HG03378 (cell line): ENCODE results near the gene PPIA.
"Not testable (repeated sequence)": the region's sequence is repeated elsewhere in the genome, so short reads cannot be mapped to it uniquely, and the experiment has no call there.

Experiments used
- ATAC-seq: cut with Tn5 transposase; IDR thresholded peaks from one replicate; pipeline ENCODE4 v1.9.1; 2021; ENCODE audit warnings: mild to moderate bottlenecking, moderate library complexity; ENCODE audit not compliant: unreplicated experiment

The PPIA gene

GRCh38 chr7:44784364-44784763 lies 12.1 kb upstream of the PPIA start:
- no peak for ATAC-seq

GRCh38 chr7:44785218-44785617 lies 11.3 kb upstream of the PPIA start:
- not testable (repeated sequence) for ATAC-seq

- no peak for ATAC-seq
These were observed 9.4 kb upstream of the PPIA start for GRCh38 chr7:44787041-44787440.

GRCh38 chr7:44787762-44788161 lies 8.7 kb upstream of the PPIA start:
- ATAC-seq, result no peak

GRCh38 chr7:44789990-44790389 lies 6.5 kb upstream of the PPIA start:
- no peak for ATAC-seq

GRCh38 chr7:44791278-44792219 lies 4.9 kb upstream of the PPIA start:
- ATAC-seq, result no peak

GRCh38 chr7:44793919-44794318 lies 2.6 kb upstream of the PPIA start:
- ATAC-seq, result no peak

GRCh38 chr7:44794331-44794730 lies 2.1 kb upstream of the PPIA start:
- no peak for ATAC-seq

- ATAC-seq, result peak; percentile 7
These were observed 412 bp upstream of the PPIA start for GRCh38 chr7:44796034-44796503.

- ATAC-seq, result peak; percentile 49
These were observed 1.1 kb downstream of the PPIA start for GRCh38 chr7:44797329-44798258.

- no peak for ATAC-seq
These were observed 2.3 kb downstream of the PPIA start for GRCh38 chr7:44798649-44799305.

- no peak for ATAC-seq
These were observed 3.5 kb downstream of the PPIA start for GRCh38 chr7:44799939-44800338.

GRCh38 chr7:44801890-44802289 lies 5.4 kb downstream of the PPIA start:
- no peak for ATAC-seq

- no peak for ATAC-seq
These were observed 6.0 kb downstream of the PPIA start for GRCh38 chr7:44802418-44803025.

GRCh38 chr7:44803828-44804519 lies 7.5 kb downstream of the PPIA start:
- not testable (repeated sequence) for ATAC-seq

- ATAC-seq, result no peak
These were observed 9.5 kb downstream of the PPIA start for GRCh38 chr7:44805950-44806349.

- no peak for ATAC-seq
These were observed 12.5 kb downstream of the PPIA start for GRCh38 chr7:44808914-44809393.

- no peak for ATAC-seq
These were observed 14.6 kb downstream of the PPIA start for GRCh38 chr7:44811093-44811492.

GRCh38 chr7:44811571-44811970 lies 15.1 kb downstream of the PPIA start:
- ATAC-seq, result no peak

GRCh38 chr7:44814919-44815318 lies 18.4 kb downstream of the PPIA start:
- no peak for ATAC-seq
